GM21423 (cell line): ENCODE data around the gene EPS8L1.
A peak's percentile ranks its signal among the peaks of the same experiment; 100 is the strongest.

Experiments used
- ATAC-seq: cut with Tn5 transposase; IDR thresholded peaks from one replicate; pipeline ENCODE4 v1.9.1; 2021; ENCODE audit warnings: mild to moderate bottlenecking, moderate library complexity; ENCODE audit not compliant: unreplicated experiment

Gene EPS8L1

GRCh38 chr19:55080121-55080967 lies 4.7 kb downstream of the EPS8L1 start:
- no peak for ATAC-seq

- peak; percentile 62 for ATAC-seq
Measured at GRCh38 chr19:55080968-55081769, 5.5 kb downstream of the EPS8L1 start.

- ATAC-seq, result no peak
Measured at GRCh38 chr19:55081770-55082019, 6.0 kb downstream of the EPS8L1 start.

- no peak for ATAC-seq
Measured at GRCh38 chr19:55082020-55082851, 6.6 kb downstream of the EPS8L1 start.

- ATAC-seq, result no peak
Measured at GRCh38 chr19:55083004-55083850, 7.6 kb downstream of the EPS8L1 start.

GRCh38 chr19:55084416-55084815 lies 8.7 kb downstream of the EPS8L1 start:
- ATAC-seq, result no peak

- no peak for ATAC-seq
Measured at GRCh38 chr19:55085923-55086715, 10.4 kb downstream of the EPS8L1 start.

GRCh38 chr19:55086730-55087541 lies 11.3 kb downstream of the EPS8L1 start:
- no peak for ATAC-seq

GRCh38 chr19:55087542-55087901 lies 11.9 kb downstream of the EPS8L1 start:
- ATAC-seq, result no peak

GRCh38 chr19:55088021-55088451 lies 12.4 kb downstream of the EPS8L1 start:
- no peak for ATAC-seq

GRCh38 chr19:55088543-55089341 lies 13.1 kb downstream of the EPS8L1 start:
- ATAC-seq, result no peak

- no peak for ATAC-seq
Measured at GRCh38 chr19:55089342-55089944, 13.8 kb downstream of the EPS8L1 start.

- ATAC-seq, result no peak
Measured at GRCh38 chr19:55090564-55090963, 14.9 kb downstream of the EPS8L1 start.

- no peak for ATAC-seq
Measured at GRCh38 chr19:55091126-55091910, 15.6 kb downstream of the EPS8L1 start.

- no peak for ATAC-seq
Measured at GRCh38 chr19:55091955-55092354, 16.3 kb downstream of the EPS8L1 start.

- ATAC-seq, result no peak
Measured at GRCh38 chr19:55092423-55093318, 17.0 kb downstream of the EPS8L1 start.
